SU-DHL-6 (cell line): Measurements from ENCODE around the gene C5orf58.

Source experiments
- H2AFZ ChIP-seq: fragments of 200-600 bp; sonication (generic); 2 replicates; pipeline ENCODE4 v1.6.1; 2014; ENCODE audit warnings: low read depth, mild to moderate bottlenecking, moderate library complexity, mixed read lengths, antibody characterized with exemption, low read length; ENCODE audit not compliant: severe bottlenecking
- H3F3A ChIP-seq: fragments of 200-600 bp; shearing (Covaris generic); 2 replicates; pipeline ENCODE4 v1.6.0; 2016; ENCODE audit warnings: antibody characterized with exemption, mild to moderate bottlenecking; ENCODE audit not compliant: insufficient read depth
- H3K27ac ChIP-seq: fragments of 200-600 bp; sonication (generic); 2 replicates; pipeline ENCODE4 v1.5.1; 2016; ENCODE audit warnings: low read depth, mild to moderate bottlenecking, low read length, moderate library complexity, mixed read lengths
- H3K27me3 ChIP-seq: fragments of 200-600 bp; sonication (generic), shearing (Covaris generic); 2 replicates; pipeline ENCODE4 v1.6.0; 2014; ENCODE audit warnings: mild to moderate bottlenecking, low read length
- H3K36me3 ChIP-seq: fragments of 200-600 bp; sonication (generic); 2 replicates; pipeline ENCODE4 v1.6.1; 2014; ENCODE audit warnings: mild to moderate bottlenecking, low read length, mixed read lengths
- H3K4me2 ChIP-seq: fragments of 300-600, 200-600 bp; shearing (Covaris generic), sonication (generic); 2 replicates; pipeline ENCODE4 v1.6.0; 2014; ENCODE audit warnings: low read length, low read depth, mild to moderate bottlenecking; ENCODE audit not compliant: poor library complexity, severe bottlenecking
- H3K4me3 ChIP-seq: fragments of 200-600 bp; sonication (generic); 2 replicates; pipeline ENCODE4 v1.5.1; 2014; ENCODE audit warnings: antibody characterized with exemption, low read length, mild to moderate bottlenecking, mixed read lengths; ENCODE audit not compliant: insufficient read depth, poor library complexity, severe bottlenecking
- H3K79me2 ChIP-seq: fragments of 200-600 bp; sonication (generic); 2 replicates; pipeline ENCODE4 v1.6.1; 2014; ENCODE audit warnings: mild to moderate bottlenecking, low read length, moderate library complexity; ENCODE audit not compliant: insufficient read depth
- H3K9ac ChIP-seq: fragments of 200-600 bp; sonication (generic); 2 replicates; pipeline ENCODE4 v1.7.0; 2014; ENCODE audit warnings: mild to moderate bottlenecking, low read length
- H3K9me2 ChIP-seq: fragments of 200-600 bp; sonication (generic); replicated peaks from 2 replicates; pipeline ENCODE4 v1.6.1; 2014; ENCODE audit warnings: low read length; ENCODE audit not compliant: insufficient read depth
- H3K9me3 ChIP-seq: fragments of 200-600 bp; sonication (generic); 2 replicates; pipeline ENCODE4 v1.6.1; 2014; ENCODE audit warnings: low read length, mixed read lengths; ENCODE audit not compliant: insufficient read depth
- H4K20me1 ChIP-seq: fragments of 200-600 bp; sonication (generic); 2 replicates; pipeline ENCODE4 v1.6.1; 2014; ENCODE audit warnings: low read depth, mild to moderate bottlenecking, antibody characterized with exemption, low read length, moderate library complexity, mixed read lengths
- EZH2phosphoT487 ChIP-seq: fragments of 200-600 bp; sonication (generic), shearing (Covaris generic); conservative IDR thresholded peaks from 2 replicates; pipeline ENCODE4 v1.6.1; 2018; ENCODE audit warnings: mild to moderate bottlenecking, antibody characterized with exemption, low read length, moderate library complexity, mixed read lengths
- TF ChIP-seq, protein P1 (sequence below): fragments of 200-600 bp; sonication (generic); IDR thresholded peaks from one replicate; pipeline ENCODE4 v1.5.1; 2017; ENCODE audit warnings: antibody characterized with exemption, mild to moderate bottlenecking, low read length, moderate library complexity; ENCODE audit not compliant: insufficient read depth, poor library complexity, severe bottlenecking

Gene C5orf58

DNA sequence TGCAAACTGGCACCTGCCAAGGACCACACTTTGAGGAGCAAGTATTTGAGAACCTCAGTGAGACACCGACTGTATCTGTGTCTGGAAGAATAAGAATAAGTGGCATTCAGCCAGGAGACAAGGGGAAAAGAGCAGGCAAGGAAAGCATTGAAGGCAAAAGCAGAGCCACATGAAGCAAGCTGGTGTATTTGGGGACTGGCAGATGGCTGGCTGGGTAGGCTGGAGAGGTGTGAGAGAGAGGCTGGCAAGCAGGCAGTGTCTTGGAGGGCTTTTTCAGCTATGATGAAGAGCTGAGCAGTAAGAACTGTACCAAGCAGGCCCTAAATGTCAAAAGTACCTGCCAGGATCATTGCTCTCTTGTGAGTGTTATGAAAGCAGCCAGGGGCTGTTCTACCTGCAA is 14.1 kb upstream of the C5orf58 start:
- H2AFZ ChIP-seq = no peak overlapping the region
- H3K27me3 ChIP-seq = no peaks in the 10 kb centered on the region
- H3F3A ChIP-seq = no peaks in the 10 kb centered on the region
- H3K9me2 ChIP-seq = no peaks in the 10 kb centered on the region
- no peak overlapping the region for H3K27ac ChIP-seq
- H3K79me2 ChIP-seq = no peaks in the 10 kb centered on the region
- no peak overlapping the region for H3K4me3 ChIP-seq
- no peak overlapping the region for H3K4me2 ChIP-seq
- no peak overlapping the region for H3K9ac ChIP-seq
- TF ChIP-seq, protein P1, sequence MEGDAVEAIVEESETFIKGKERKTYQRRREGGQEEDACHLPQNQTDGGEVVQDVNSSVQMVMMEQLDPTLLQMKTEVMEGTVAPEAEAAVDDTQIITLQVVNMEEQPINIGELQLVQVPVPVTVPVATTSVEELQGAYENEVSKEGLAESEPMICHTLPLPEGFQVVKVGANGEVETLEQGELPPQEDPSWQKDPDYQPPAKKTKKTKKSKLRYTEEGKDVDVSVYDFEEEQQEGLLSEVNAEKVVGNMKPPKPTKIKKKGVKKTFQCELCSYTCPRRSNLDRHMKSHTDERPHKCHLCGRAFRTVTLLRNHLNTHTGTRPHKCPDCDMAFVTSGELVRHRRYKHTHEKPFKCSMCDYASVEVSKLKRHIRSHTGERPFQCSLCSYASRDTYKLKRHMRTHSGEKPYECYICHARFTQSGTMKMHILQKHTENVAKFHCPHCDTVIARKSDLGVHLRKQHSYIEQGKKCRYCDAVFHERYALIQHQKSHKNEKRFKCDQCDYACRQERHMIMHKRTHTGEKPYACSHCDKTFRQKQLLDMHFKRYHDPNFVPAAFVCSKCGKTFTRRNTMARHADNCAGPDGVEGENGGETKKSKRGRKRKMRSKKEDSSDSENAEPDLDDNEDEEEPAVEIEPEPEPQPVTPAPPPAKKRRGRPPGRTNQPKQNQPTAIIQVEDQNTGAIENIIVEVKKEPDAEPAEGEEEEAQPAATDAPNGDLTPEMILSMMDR = no peak
- no peak for TF ChIP-seq EZH2phosphoT487
- H3K9me3 ChIP-seq = no peaks in the 10 kb centered on the region
- no peaks in the 10 kb centered on the region for H4K20me1 ChIP-seq
- no peaks in the 10 kb centered on the region for H3K36me3 ChIP-seq

DNA sequence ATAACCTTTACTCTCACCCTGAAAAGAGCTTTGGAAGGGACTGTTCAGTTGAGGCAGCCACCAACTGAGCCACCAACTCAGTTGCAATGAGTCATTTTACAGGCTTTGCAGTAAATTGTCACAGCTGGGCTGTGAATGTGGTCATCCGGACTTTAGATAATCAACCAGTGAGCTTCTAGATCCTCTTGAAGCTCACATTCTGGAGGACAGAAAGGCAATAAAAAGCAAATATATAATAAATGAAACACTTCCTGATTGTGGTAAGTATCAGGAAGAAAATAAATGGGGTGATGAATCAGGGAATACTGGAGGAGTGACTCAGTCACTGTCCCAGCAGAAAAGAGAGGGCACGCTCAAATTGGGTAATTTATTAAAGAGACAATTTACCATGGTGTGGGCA is 13.2 kb upstream of the C5orf58 start:
- Histone ChIP-seq H3K9me3 (no peaks in the 10 kb centered on the region), H3K79me2 (no peaks in the 10 kb centered on the region), H3K4me2 (no peak overlapping the region), H3K27me3 (no peaks in the 10 kb centered on the region), H3K9me2 (no peaks in the 10 kb centered on the region), H3K4me3 (no peak overlapping the region), H3K27ac (no peak overlapping the region), H3K9ac (no peak overlapping the region), H2AFZ (no peak overlapping the region), H3F3A (no peaks in the 10 kb centered on the region), H4K20me1 (no peaks in the 10 kb centered on the region), H3K36me3 (no peaks in the 10 kb centered on the region)
- TF ChIP-seq, protein P1 = no peak

DNA sequence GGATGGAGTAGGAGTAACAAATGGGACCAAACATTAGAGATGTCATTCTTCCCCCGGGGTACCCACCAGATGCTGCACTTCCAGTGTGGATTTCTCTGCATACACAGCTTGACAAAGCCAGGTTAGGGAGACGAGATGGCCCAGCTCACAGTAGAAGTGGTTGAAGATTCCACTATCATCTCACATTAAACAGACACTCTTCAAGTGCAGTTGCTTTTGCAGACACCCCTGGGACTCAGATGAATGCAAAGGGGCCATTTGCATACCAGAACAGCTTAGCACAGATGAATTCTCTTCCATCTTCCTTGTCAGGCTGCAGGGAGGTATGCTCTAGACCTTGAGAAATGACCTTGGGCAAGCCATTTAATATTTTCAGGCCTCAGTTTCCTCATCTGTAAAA is 12.6 kb upstream of the C5orf58 start:
- no peaks in the 10 kb centered on the region for H4K20me1 ChIP-seq
- H3K27ac ChIP-seq = no peak overlapping the region
- H2AFZ ChIP-seq = no peak overlapping the region
- H3K79me2 ChIP-seq = no peaks in the 10 kb centered on the region
- no peak overlapping the region for H3K9ac ChIP-seq
- TF ChIP-seq EZH2phosphoT487 = no peak
- TF ChIP-seq, protein P1 = no peak
- H3F3A ChIP-seq = no peaks in the 10 kb centered on the region
- H3K9me3 ChIP-seq = no peaks in the 10 kb centered on the region
- no peak overlapping the region for H3K4me2 ChIP-seq
- H3K4me3 ChIP-seq = no peak overlapping the region
- no peaks in the 10 kb centered on the region for H3K27me3 ChIP-seq
- no peaks in the 10 kb centered on the region for H3K9me2 ChIP-seq
- H3K36me3 ChIP-seq = no peaks in the 10 kb centered on the region

DNA sequence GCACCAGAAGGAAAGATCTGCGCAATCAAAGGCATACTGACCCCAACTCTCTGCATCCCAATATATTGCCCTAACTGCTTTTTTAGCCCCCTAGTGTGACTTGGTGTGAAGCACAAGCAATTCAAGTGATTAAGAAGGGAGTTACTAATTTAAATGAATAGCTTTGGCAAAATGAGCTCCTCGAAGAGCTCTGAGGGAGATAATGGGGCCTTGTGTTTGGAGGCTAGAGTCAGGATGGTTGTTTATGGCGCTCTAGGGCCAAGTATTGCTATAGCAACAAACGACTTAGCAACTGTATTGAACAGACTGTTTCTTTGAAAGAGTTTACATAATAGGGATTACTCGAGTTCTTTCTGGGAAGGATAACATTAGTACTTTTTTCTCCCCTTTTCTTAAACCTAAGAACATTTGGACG is 11.5 kb upstream of the C5orf58 start:
- H3F3A ChIP-seq = no peaks in the 10 kb centered on the region
- H3K9ac ChIP-seq = no peak overlapping the region
- H3K36me3 ChIP-seq = no peaks in the 10 kb centered on the region
- H3K27ac ChIP-seq = no peak overlapping the region
- TF ChIP-seq, protein P1 = no peak
- no peak for TF ChIP-seq EZH2phosphoT487
- no peaks in the 10 kb centered on the region for H4K20me1 ChIP-seq
- H3K4me2 ChIP-seq = no peak overlapping the region
- H3K79me2 ChIP-seq = no peaks in the 10 kb centered on the region
- no peaks in the 10 kb centered on the region for H3K27me3 ChIP-seq
- H2AFZ ChIP-seq = no peak overlapping the region
- no peak overlapping the region for H3K4me3 ChIP-seq
- H3K9me3 ChIP-seq = no peaks in the 10 kb centered on the region
- no peaks in the 10 kb centered on the region for H3K9me2 ChIP-seq
